Spleen (tissue), 11 donors: Measurements from ENCODE around the gene IKZF3. TPM values are rescaled to one million over a fixed set of nuclear protein-coding genes. Genes with fewer than 3 reads are reported as not detected.

Experiments used
- DNase-seq: peaks from one replicate; pipeline ENCODE4 v3.0.0-alpha.2; 2020
- H3K27ac ChIP-seq, 8 donors: fragments of 200-600 bp; sonication (generic) in 7 of 8; 1 replicate in 4 of 8; 2 replicates in 4 of 8; pipeline versions ENCODE4 v1.5.0 to v1.8.0; 2016 to 2021; ENCODE audit warnings: inconsistent platforms in 4 of 8, mild to moderate bottlenecking in 4 of 8, moderate library complexity in 1 of 8
- H3K27me3 ChIP-seq, 7 donors: fragments of 200-600 bp; sonication (generic) in 6 of 7; replicated peaks in 1 of 7; 1 replicate in 4 of 7; 2 replicates in 3 of 7; pipeline versions ENCODE4 v1.5.0 to v1.8.0; 2016 to 2021; ENCODE audit warnings: inconsistent platforms in 3 of 7, mild to moderate bottlenecking in 1 of 7
- H3K36me3 ChIP-seq, 6 donors: fragments of 200-600 bp; sonication (generic) in 5 of 6; 1 replicate in 4 of 6; 2 replicates in 2 of 6; pipeline versions ENCODE4 v1.5.0 to v1.8.0; 2016 to 2021; ENCODE audit warnings: inconsistent platforms in 2 of 6
- H3K4me1 ChIP-seq, 6 donors: fragments of 200-600 bp; sonication (generic) in 5 of 6; 1 replicate in 3 of 6; 2 replicates in 3 of 6; pipeline versions ENCODE4 v1.5.0 to v1.8.0; 2016 to 2021; ENCODE audit warnings: inconsistent platforms in 3 of 6
- H3K4me3 ChIP-seq, 8 donors: fragments of 200-600 bp; sonication (generic) in 7 of 8; 1 replicate in 4 of 8; 2 replicates in 4 of 8; pipeline versions ENCODE4 v1.5.0 to v1.8.0; 2016 to 2021; ENCODE audit warnings: inconsistent platforms in 4 of 8, mild to moderate bottlenecking in 4 of 8, moderate library complexity in 2 of 8
- H3K9me3 ChIP-seq, 8 donors: fragments of 200-600 bp; sonication (generic) in 7 of 8; 1 replicate in 4 of 8; 2 replicates in 4 of 8; pipeline versions ENCODE4 v1.5.0 to v1.8.0; 2016 to 2021; ENCODE audit warnings: inconsistent platforms in 4 of 8
- CTCF ChIP-seq, 11 experiments: fragments of 200-600 bp in 7 of 11; fragments of 450-650 bp in 4 of 11; sonication (generic) in 4 of 11; IDR thresholded peaks in 8 of 11; conservative IDR thresholded peaks in 3 of 11; 1 replicate in 7 of 11; 2 replicates in 4 of 11; pipeline versions ENCODE4 v1.4.0 to v1.8.0; 2016 to 2021; ENCODE audit warnings: antibody characterized with exemption in 11 of 11, inconsistent platforms in 4 of 11, mild to moderate bottlenecking in 1 of 11
- POLR2A ChIP-seq, 3 donors: fragments of 450-650 bp; IDR thresholded peaks; one replicate each; pipeline ENCODE4 v1.5.1; 2017; ENCODE audit warnings: antibody characterized with exemption in 3 of 3, mild to moderate bottlenecking in 1 of 3
- POLR2AphosphoS5 ChIP-seq, 3 donors: sonication (generic); formaldehyde crosslinking; IDR thresholded peaks; one replicate each; pipeline ENCODE4 v1.5.1; 2017; ENCODE audit warnings: antibody characterized with exemption in 3 of 3
- WGBS, 5 donors: extraction: QIAGEN DNeasy Blood & Tissue Kit in 3 of 5; methylation state at CpG; one replicate each; pipeline versions ENCODE4 v1.1.5 to v1.1.7; 2013 to 2018; 5-methylcytosine and 5-hydroxymethylcytosine counted together
- intact Hi-C: fragments of 100-400 bp; cut with DNase I; formaldehyde crosslinking; loops from one replicate; pipeline ENCODE4 v1.15.0; 2023; ENCODE audit warnings: low total_unique reads
- polyA plus RNA-seq, 3 donors: library from polyadenylated mRNA; stranded (reverse); fragments of 200-250 nt; gene quantifications; one replicate each; pipeline ENCODE4 v1.2.1, GENCODE V29; 2013
- total RNA-seq, 7 donors: library from RNA; depleted of rRNA in 3 of 7; stranded (reverse); fragments of >200 nt in 3 of 7; fragmentation: NEBNext Ultra II Directional in 4 of 7; extraction: Animal tissue kit (Norgen Biotek cat#: 25700) in 4 of 7; gene quantifications; one replicate each; pipeline versions ENCODE4 v1.1.0 to v1.2.1, GENCODE V29; 2016 to 2021
- donor health status: healthy with polysubstance abuse.
- donor health status: DM: no; HTN: no; CAD: no; lungs with moderate emphysema.
- donor health status: DM: no; HTN: no; CAD: no.
- donor health status: Bipolar disorder and iron deficiency.
- donor health status: healthy.
- donor health status: DM: no; HTN: no; CAD: no.
- donor health status: DM: yes; HTN: yes; CAD: no.

Gene IKZF3
- total and polyA plus RNA-seq, 10 donors: 17.5 to 132 (median 84.1) TPM

GRCh38 chr17:39755554-39756379, 108.3 kb downstream of the IKZF3 start:
- TF ChIP-seq CTCF (IDR thresholded peaks at IDR 0.05 in 8 of 11, conservative IDR thresholded peaks at IDR 0.05 in 3 of 11) (no peak), POLR2AphosphoS5 (IDR thresholded peaks at IDR 0.05) (peak; percentile 57 to 82 (median 80)), POLR2A (IDR thresholded peaks at IDR 0.05) (no peak)
- Histone ChIP-seq H3K27me3 (no peaks in the 10 kb centered on the region), H3K36me3 (peaks cover 0 to 4% (median 0%) of the 10 kb centered on the region in 6 donors), H3K4me3 (peak overlapping the region in 5 of 8 donors; percentile 57 to 87 (median 63)), H3K4me1 (peaks cover 43 to 90% (median 69%) of the 10 kb centered on the region in 6 donors), H3K27ac (peak overlapping the region; percentile 95 to 99 (median 98)), H3K9me3 (no peaks in the 10 kb centered on the region)
- intact Hi-C loops: loop anchor here (10.0 kb wide), 1 partner anchor 109 kb away; the partner anchor contains the start of genes IKZF3 and ZPBP2
- 29 to 43% (median 40%) methylated on average over 16 to 18 of the region's 18 CpGs for WGBS, 5 donors
- DNase-seq: peak; percentile 87

- intact Hi-C loops: loop anchor here (5.0 to 10.0 kb wide), 2 partner anchors 110 to 133 kb away; partner anchors contain the start of genes IKZF3 and ZPBP2
- Histone ChIP-seq H3K4me1 (peaks cover 43 to 83% (median 69%) of the 10 kb centered on the region in 6 donors), H3K27ac (peak overlapping the region; percentile 95 to 99 (median 98)), H3K9me3 (no peaks in the 10 kb centered on the region), H3K36me3 (no peaks in the 10 kb centered on the region), H3K27me3 (no peaks in the 10 kb centered on the region), H3K4me3 (peak overlapping the region in 7 of 8 donors; percentile 57 to 87 (median 60))
- 28 to 41% (median 32%) methylated on average over 15 to 21 of the region's 21 CpGs for WGBS, 5 donors
- DNase-seq: peak; percentile 83
- TF ChIP-seq POLR2AphosphoS5 (IDR thresholded peaks at IDR 0.05) (no peak), POLR2A (IDR thresholded peaks at IDR 0.05) (no peak), CTCF (IDR thresholded peaks at IDR 0.05 in 8 of 11, conservative IDR thresholded peaks at IDR 0.05 in 3 of 11) (no peak)
Measured at GRCh38 chr17:39754958-39755553, 109.1 kb downstream of the IKZF3 start.

GRCh38 chr17:39754161-39754957, 109.8 kb downstream of the IKZF3 start:
- peak; percentile 96 to 100 (median 99) for TF ChIP-seq CTCF (IDR thresholded peaks at IDR 0.05 in 8 of 11, conservative IDR thresholded peaks at IDR 0.05 in 3 of 11)
- peak; percentile 89 to 96 (median 92) for TF ChIP-seq POLR2AphosphoS5 (IDR thresholded peaks at IDR 0.05)
- TF ChIP-seq POLR2A (IDR thresholded peaks at IDR 0.05): peak in 1 of 3 donors; percentile 3
- Histone ChIP-seq H3K9me3 (no peaks in the 10 kb centered on the region), H3K27me3 (no peaks in the 10 kb centered on the region), H3K36me3 (no peaks in the 10 kb centered on the region), H3K27ac (peak overlapping the region; percentile 95 to 99 (median 98)), H3K4me1 (peaks cover 43 to 76% (median 63%) of the 10 kb centered on the region in 6 donors), H3K4me3 (peak overlapping the region; percentile 46 to 87 (median 60))
- intact Hi-C loops: loop anchor here (5.0 to 10.0 kb wide), 2 partner anchors 110 to 132 kb away; partner anchors contain the start of genes IKZF3 and ZPBP2
- DNase-seq: peak; percentile 100
- 0 to 1% (median 0%) methylated on average over 6 to 91 of the region's 91 CpGs for WGBS, 5 donors
